GM10266 (cell line): Measurements from ENCODE around the gene TRMT13.

Source experiments
- DNase-seq: peaks from one replicate; pipeline ENCODE4 v3.0.0; 2012; ENCODE audit errors: extremely low spot score
- TF ChIP-seq, protein P1 (sequence below): IDR thresholded peaks from 2 replicates; pipeline ENCODE4 v1.5.1; 2012; ENCODE audit warnings: mild to moderate bottlenecking, low read depth; ENCODE audit not compliant: control insufficient read depth, insufficient read depth; ENCODE audit errors: missing control alignments

The TRMT13 gene, protein sequence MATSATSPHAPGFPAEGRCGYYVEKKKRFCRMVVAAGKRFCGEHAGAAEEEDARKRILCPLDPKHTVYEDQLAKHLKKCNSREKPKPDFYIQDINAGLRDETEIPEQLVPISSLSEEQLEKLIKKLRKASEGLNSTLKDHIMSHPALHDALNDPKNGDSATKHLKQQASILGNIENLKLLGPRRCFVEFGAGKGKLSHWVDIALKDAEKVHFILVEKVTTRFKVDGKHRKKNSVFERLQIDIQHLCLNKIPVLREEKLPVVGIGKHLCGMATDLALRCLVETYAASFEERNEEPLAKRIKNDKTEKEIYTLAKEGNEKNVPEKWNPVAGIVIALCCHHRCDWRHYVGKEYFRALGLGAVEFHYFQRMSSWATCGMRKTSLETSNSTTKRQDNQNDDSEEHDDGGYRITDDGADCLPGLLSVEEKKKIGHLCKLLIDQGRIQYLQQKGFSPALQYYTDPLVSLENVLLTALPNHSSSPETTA

DNA sequence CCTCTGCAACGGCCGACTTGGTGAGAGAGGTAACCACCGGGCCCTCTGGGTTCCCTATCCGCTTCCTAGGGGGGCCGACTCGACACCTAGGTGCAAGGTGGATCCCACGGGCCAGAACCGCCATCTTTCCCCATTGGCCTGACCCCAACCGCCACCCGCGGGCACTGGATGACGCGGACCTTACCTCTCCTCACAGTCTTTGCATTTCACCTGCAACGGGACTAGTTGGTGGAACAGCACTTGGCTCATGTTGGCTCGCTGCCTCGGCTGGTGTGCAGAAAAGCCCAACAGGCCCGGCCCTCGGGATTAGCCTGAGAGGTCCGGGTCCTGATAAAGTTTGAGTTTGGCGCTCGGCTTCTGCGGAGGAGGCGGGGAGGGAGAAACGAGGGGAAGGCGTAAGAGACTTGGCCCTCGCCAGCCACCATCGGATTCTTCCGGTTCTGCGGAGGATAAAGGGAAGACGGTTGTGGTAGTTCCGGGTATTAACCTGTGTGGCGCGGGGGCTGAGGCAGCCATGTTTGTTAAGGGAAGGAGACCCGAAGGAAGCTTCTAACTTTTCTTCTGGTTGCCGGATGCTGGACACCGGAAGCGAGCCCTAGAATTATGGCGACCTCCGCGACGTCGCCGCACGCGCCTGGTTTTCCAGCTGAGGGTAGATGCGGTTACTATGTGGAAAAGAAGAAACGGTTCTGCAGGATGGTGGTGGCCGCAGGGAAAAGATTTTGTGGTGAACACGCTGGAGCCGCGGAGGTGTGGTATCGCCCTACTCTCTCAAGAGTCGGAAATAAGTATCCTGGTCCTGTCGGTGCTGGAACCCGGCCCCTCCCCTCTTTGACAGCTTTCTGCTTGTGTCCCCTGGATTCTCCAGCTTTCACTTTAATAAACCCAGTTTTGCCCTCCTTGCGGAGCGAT is at the start of gene TRMT13, which contains the start of gene SASS6:
Gene TRMT13, plus strand, starts transcription at position 598 of the 912 bp plus-strand sequence. Its CDS starts 6 bp downstream, at position 604.
Gene SASS6, minus strand, starts transcription at position 365 of the 912 bp plus-strand sequence. Its CDS starts 116 bp downstream, at position 249.
- DNase-seq = peak; percentile 83
- TF ChIP-seq, protein P1, sequence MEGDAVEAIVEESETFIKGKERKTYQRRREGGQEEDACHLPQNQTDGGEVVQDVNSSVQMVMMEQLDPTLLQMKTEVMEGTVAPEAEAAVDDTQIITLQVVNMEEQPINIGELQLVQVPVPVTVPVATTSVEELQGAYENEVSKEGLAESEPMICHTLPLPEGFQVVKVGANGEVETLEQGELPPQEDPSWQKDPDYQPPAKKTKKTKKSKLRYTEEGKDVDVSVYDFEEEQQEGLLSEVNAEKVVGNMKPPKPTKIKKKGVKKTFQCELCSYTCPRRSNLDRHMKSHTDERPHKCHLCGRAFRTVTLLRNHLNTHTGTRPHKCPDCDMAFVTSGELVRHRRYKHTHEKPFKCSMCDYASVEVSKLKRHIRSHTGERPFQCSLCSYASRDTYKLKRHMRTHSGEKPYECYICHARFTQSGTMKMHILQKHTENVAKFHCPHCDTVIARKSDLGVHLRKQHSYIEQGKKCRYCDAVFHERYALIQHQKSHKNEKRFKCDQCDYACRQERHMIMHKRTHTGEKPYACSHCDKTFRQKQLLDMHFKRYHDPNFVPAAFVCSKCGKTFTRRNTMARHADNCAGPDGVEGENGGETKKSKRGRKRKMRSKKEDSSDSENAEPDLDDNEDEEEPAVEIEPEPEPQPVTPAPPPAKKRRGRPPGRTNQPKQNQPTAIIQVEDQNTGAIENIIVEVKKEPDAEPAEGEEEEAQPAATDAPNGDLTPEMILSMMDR = no peak

DNA sequence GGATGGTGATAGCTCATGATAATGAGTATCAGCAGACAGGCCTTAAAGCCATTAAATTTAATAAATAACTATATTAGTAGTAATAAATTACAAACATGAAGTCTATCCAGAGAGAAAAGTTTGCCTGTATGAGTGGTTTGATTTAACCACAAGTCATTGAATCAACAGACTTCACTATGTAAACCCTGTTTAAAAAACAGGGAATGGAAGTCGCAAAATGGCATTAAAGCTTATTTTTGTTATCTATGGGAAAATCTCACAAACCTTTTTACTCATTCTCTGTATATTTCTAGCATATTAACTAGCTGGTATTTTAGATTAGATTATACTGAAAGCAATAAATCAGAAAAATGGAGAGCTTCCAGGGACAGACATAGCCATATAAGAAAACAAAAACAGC is 45.6 kb upstream of the TRMT13 start:
- DNase-seq = no peak

DNA sequence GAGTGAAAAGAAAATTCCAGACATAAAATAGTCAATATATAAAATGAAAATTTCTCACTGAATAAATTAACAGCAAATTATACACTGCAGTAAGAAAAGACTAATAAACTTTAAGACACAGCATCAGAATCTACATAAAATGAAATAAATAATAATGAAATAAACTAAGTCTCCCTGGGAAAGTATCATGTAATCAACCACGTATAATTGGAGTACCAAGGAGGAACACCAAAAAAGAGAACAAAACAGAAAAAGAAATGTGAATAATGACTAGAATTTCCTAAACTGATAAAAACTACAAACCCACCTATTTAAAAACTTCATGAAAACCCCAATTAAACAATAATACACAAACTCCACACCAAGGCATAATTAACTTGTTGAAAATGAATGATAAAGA is 43.9 kb upstream of the TRMT13 start:
- TF ChIP-seq, protein P1 = no peak
- no peak for DNase-seq

More for the DNA sequence above, 45.6 kb upstream of the TRMT13 start:
- TF ChIP-seq, protein P1 = no peak

DNA sequence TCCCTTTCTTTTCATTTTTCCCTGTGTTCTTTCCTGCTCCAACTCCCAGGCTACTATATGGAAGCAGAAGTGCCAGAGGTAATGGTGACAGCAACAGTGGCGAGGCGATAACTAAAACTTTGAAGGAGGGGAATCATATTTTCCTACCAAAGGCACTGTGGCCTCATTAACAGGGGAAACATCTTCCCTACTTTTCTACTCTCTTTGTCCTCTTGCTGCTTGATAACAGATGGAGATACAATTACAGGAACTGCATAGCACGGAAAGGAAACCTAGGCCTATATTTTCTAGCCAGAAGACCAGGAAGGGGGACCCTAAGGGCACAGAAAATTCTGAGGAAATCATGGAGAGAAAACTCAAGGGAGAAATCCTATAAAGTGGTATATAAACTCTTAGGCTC is 42.5 kb upstream of the TRMT13 start:
- no peak for DNase-seq
- TF ChIP-seq, protein P1 = no peak

DNA sequence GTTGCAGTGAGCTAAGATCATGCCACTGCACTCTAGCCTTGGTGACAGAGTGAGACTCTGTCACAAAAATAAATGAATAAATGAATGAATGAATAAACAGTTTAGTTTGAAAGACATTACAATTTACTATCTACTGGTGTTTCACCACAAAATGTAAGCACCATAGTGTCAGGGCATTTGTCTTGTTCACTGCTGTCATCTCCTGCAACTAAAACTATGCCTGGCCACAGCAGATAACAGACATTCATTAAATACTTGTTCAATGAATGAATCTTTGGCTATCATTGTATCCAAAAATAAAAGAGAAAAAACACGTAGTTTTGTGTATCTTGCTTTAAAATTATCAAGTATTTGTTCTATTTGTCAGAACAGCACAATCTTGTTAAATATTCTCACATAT is 32.8 kb upstream of the TRMT13 start:
- no peak for DNase-seq
- TF ChIP-seq, protein P1 = no peak

DNA sequence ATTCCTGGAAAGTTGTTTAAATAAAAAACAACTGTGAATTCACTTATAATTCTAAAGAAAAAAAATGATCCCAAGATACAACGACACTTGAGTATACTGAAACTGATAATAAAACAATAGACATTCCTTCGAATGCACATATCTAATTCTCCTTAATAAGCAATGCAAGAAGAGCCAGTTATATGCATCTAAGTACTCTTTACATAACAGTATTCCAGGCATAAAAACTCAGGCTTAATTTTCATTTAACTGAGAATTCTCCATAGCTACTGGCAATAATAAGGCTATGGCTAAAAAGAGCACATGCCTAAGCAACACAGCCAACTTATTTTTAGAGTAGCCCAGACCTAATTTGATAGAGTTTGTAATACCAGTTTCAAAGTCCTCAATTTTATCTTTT is 31.4 kb upstream of the TRMT13 start:
- TF ChIP-seq, protein P1 = no peak
- no peak for DNase-seq

DNA sequence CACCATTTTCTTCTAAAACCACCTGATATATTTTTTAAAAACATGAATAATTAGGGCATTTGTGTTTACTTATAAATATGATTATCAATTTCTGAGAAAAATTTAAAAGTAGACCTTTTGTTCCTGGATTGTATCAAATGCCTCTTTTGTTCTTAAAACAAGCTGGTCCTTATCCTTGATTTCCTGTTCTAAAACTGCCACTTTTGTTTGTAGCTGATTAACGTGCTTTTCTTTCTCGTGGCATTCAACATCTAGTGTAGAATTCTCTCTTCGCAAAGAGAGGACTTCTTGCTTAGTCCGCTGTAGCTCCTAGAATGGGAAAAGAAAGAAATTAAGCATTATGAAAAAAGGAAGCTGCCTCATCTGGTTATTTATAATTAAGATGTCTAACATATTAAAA is 25.3 kb upstream of the TRMT13 start:
- TF ChIP-seq, protein P1 = no peak
- DNase-seq = no peak
